ENCODE results near the gene IFNL3. TPM values are rescaled to one million over a fixed set of nuclear protein-coding genes. Genes with fewer than 3 reads are reported as not detected.

IFNL3 gene
- polyA plus RNA-seq, 1 donor (not counting 4 experiments of a cell fraction or from before 2014, with no cell fraction given): not detected

- no peak overlapping the region for H3K4me3 ChIP-seq (ENCODE audit: control insufficient read depth in 2 of 3, extremely low read depth in 1 of 3, insufficient read depth in 2 of 3, low read depth in 1 of 3, low read length in 3 of 3)
- no peaks in the 10 kb centered on the region for H3K36me3 ChIP-seq (ENCODE audit: control insufficient read depth in 2 of 2, extremely low read depth in 1 of 2, insufficient read depth in 2 of 2, low read length in 2 of 2)
- H3K9me1 ChIP-seq (ENCODE audit: control insufficient read depth, extremely low read depth, insufficient read depth, low read length): no peaks in the 10 kb centered on the region
- no peaks in the 10 kb centered on the region for H3K79me2 ChIP-seq (ENCODE audit: control insufficient read depth, insufficient read depth, low read length)
- H2AFZ ChIP-seq (ENCODE audit: control insufficient read depth, low read length): no peak overlapping the region
- FAIRE-seq: no peak
- H3K9me3 ChIP-seq (ENCODE audit: control insufficient read depth, low read depth, low read length): no peaks in the 10 kb centered on the region
- no peak for DNase-seq (ENCODE audit: low read depth, low spot score)
- H3K27me3 ChIP-seq (ENCODE audit: control insufficient read depth, extremely low read depth, insufficient read depth, low read length): peaks cover 60% of the 10 kb centered on the region
- no peak for TF ChIP-seq EZH2 (IDR thresholded peaks at IDR 0.05; ENCODE audit: low read length)
- TF ChIP-seq, protein P1, sequence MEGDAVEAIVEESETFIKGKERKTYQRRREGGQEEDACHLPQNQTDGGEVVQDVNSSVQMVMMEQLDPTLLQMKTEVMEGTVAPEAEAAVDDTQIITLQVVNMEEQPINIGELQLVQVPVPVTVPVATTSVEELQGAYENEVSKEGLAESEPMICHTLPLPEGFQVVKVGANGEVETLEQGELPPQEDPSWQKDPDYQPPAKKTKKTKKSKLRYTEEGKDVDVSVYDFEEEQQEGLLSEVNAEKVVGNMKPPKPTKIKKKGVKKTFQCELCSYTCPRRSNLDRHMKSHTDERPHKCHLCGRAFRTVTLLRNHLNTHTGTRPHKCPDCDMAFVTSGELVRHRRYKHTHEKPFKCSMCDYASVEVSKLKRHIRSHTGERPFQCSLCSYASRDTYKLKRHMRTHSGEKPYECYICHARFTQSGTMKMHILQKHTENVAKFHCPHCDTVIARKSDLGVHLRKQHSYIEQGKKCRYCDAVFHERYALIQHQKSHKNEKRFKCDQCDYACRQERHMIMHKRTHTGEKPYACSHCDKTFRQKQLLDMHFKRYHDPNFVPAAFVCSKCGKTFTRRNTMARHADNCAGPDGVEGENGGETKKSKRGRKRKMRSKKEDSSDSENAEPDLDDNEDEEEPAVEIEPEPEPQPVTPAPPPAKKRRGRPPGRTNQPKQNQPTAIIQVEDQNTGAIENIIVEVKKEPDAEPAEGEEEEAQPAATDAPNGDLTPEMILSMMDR (optimal IDR thresholded peaks at IDR 0.05 in 1 of 3, IDR thresholded peaks at IDR 0.05 in 1 of 3, conservative IDR thresholded peaks at IDR 0.05 in 1 of 3; ENCODE audit: extremely low read depth in 1 of 3, insufficient read depth in 2 of 3, low read length in 3 of 3): no peak
- H4K20me1 ChIP-seq (ENCODE audit: control insufficient read depth, extremely low read depth, insufficient read depth, low read length): no peaks in the 10 kb centered on the region
- dilution Hi-C loops (cut with MboI; ENCODE audit: extremely low pct_ligation_motif_present, low sequenced_read_pairs): no loop called here
- no peak overlapping the region for H3K4me2 ChIP-seq (ENCODE audit: control insufficient read depth, extremely low read depth, insufficient read depth, low read depth, low read length)
- H3K4me1 ChIP-seq (ENCODE audit: control insufficient read depth, extremely low read depth, insufficient read depth, low read length): peaks cover 19% of the 10 kb centered on the region
- H3K27ac ChIP-seq (ENCODE audit: control insufficient read depth, insufficient read depth, low read length): no peak overlapping the region
- no peak overlapping the region for H3K9ac ChIP-seq (ENCODE audit: control insufficient read depth, extremely low read depth, insufficient read depth, low read length)
Observed at GRCh38 chr19:39200066-39200802, 44.6 kb downstream of the IFNL3 start.

- Histone ChIP-seq H3K4me3 (ENCODE audit: control insufficient read depth in 2 of 3, extremely low read depth in 1 of 3, insufficient read depth in 2 of 3, low read depth in 1 of 3, low read length in 3 of 3) (no peak overlapping the region), H3K27ac (ENCODE audit: control insufficient read depth, insufficient read depth, low read length) (no peak overlapping the region), H3K4me2 (ENCODE audit: control insufficient read depth, extremely low read depth, insufficient read depth, low read depth, low read length) (no peak overlapping the region), H3K9me3 (ENCODE audit: control insufficient read depth, low read depth, low read length) (no peaks in the 10 kb centered on the region), H3K4me1 (ENCODE audit: control insufficient read depth, extremely low read depth, insufficient read depth, low read length) (peaks cover 21% of the 10 kb centered on the region), H3K9me1 (ENCODE audit: control insufficient read depth, extremely low read depth, insufficient read depth, low read length) (no peaks in the 10 kb centered on the region), H3K79me2 (ENCODE audit: control insufficient read depth, insufficient read depth, low read length) (no peaks in the 10 kb centered on the region), H3K9ac (ENCODE audit: control insufficient read depth, extremely low read depth, insufficient read depth, low read length) (no peak overlapping the region), H4K20me1 (ENCODE audit: control insufficient read depth, extremely low read depth, insufficient read depth, low read length) (no peaks in the 10 kb centered on the region), H3K36me3 (ENCODE audit: control insufficient read depth in 2 of 2, extremely low read depth in 1 of 2, insufficient read depth in 2 of 2, low read length in 2 of 2) (no peaks in the 10 kb centered on the region), H2AFZ (ENCODE audit: control insufficient read depth, low read length) (no peak overlapping the region), H3K27me3 (ENCODE audit: control insufficient read depth, extremely low read depth, insufficient read depth, low read length) (peaks cover 50% of the 10 kb centered on the region)
- no peak for DNase-seq (ENCODE audit: low read depth, low spot score)
- no peak for FAIRE-seq
- dilution Hi-C loops (cut with MboI; ENCODE audit: extremely low pct_ligation_motif_present, low sequenced_read_pairs): no loop called here
- TF ChIP-seq, protein P1 (optimal IDR thresholded peaks at IDR 0.05 in 1 of 3, IDR thresholded peaks at IDR 0.05 in 1 of 3, conservative IDR thresholded peaks at IDR 0.05 in 1 of 3; ENCODE audit: extremely low read depth in 1 of 3, insufficient read depth in 2 of 3, low read length in 3 of 3): no peak
- no peak for TF ChIP-seq EZH2 (IDR thresholded peaks at IDR 0.05; ENCODE audit: low read length)
Observed at GRCh38 chr19:39199025-39199424, 45.8 kb downstream of the IFNL3 start.

All from keratinocyte (primary cell).